HEK293 (cell line): ENCODE results near the gene ZNF749.

Experiments used
- KLF9 ChIP-seq: fragments of 450-650 bp; formaldehyde crosslinking; IDR thresholded peaks from 2 replicates; pipeline ENCODE4 v1.5.1; 2016; ENCODE audit warnings: missing biosample characterization, missing genetic modification characterization, low read depth
- RBAK ChIP-seq: fragments of 450-650 bp; formaldehyde crosslinking; IDR thresholded peaks from 2 replicates; pipeline ENCODE4 v1.5.1; 2016; ENCODE audit warnings: missing biosample characterization, missing genetic modification characterization
- SCRT2 ChIP-seq: fragments of 450-650 bp; formaldehyde crosslinking; IDR thresholded peaks from 2 replicates; pipeline ENCODE4 v1.5.1; 2016; ENCODE audit warnings: missing biosample characterization, missing genetic modification characterization
- SETDB1 ChIP-seq: IDR thresholded peaks from one replicate; pipeline ENCODE4 v1.6.1; 2017; ENCODE audit warnings: mild to moderate bottlenecking, low read length, moderate library complexity, mixed read lengths; ENCODE audit not compliant: insufficient read length
- TRIM28 ChIP-seq: IDR thresholded peaks from 2 replicates; pipeline ENCODE4 v1.6.1; 2011; ENCODE audit warnings: low read length, control low read depth, borderline replicate concordance
- YY1 ChIP-seq: fragments of 450-650 bp; formaldehyde crosslinking; IDR thresholded peaks from 2 replicates; pipeline ENCODE4 v1.5.1; 2018; ENCODE audit warnings: missing biosample characterization, missing genetic modification characterization
- ZNF132 ChIP-seq: fragments of 450-650 bp; formaldehyde crosslinking; IDR thresholded peaks from 2 replicates; pipeline ENCODE4 v1.5.1; 2017; ENCODE audit warnings: missing biosample characterization, missing genetic modification characterization, borderline replicate concordance
- ZNF211 ChIP-seq: fragments of 450-650 bp; formaldehyde crosslinking; IDR thresholded peaks from 2 replicates; pipeline ENCODE4 v1.5.1; 2016; ENCODE audit warnings: low read depth, missing biosample characterization, missing genetic modification characterization
- ZNF394 ChIP-seq: fragments of 450-650 bp; formaldehyde crosslinking; IDR thresholded peaks from 2 replicates; pipeline ENCODE4 v1.5.1; 2016; ENCODE audit warnings: missing biosample characterization, missing genetic modification characterization, mild to moderate bottlenecking, moderate library complexity, borderline replicate concordance
- ZNF624 ChIP-seq: fragments of 450-650 bp; formaldehyde crosslinking; IDR thresholded peaks from 2 replicates; pipeline ENCODE4 v1.5.1; 2017; ENCODE audit warnings: missing biosample characterization, missing genetic modification characterization
- ZNF658 ChIP-seq: fragments of 450-650 bp; formaldehyde crosslinking; IDR thresholded peaks from 2 replicates; pipeline ENCODE4; 2016; ENCODE audit warnings: missing biosample characterization, missing genetic modification characterization
- ZNF76 ChIP-seq: fragments of 450-650 bp; formaldehyde crosslinking; IDR thresholded peaks from 2 replicates; pipeline ENCODE4; 2016; ENCODE audit warnings: low read depth, missing biosample characterization, missing genetic modification characterization, borderline replicate concordance
- ZNF830 ChIP-seq: fragments of 450-650 bp; IDR thresholded peaks from 2 replicates; pipeline ENCODE4 v1.5.0; 2018; ENCODE audit warnings: missing biosample characterization, missing genetic modification characterization, low read depth, mild to moderate bottlenecking, moderate library complexity
- ZNF843 ChIP-seq: fragments of 450-650 bp; formaldehyde crosslinking; IDR thresholded peaks from 2 replicates; pipeline ENCODE4 v1.5.1; 2016; ENCODE audit warnings: missing biosample characterization, missing genetic modification characterization
- ZXDB ChIP-seq: fragments of 450-650 bp; formaldehyde crosslinking; IDR thresholded peaks from 2 replicates; pipeline ENCODE4 v1.5.1; 2016; ENCODE audit warnings: missing biosample characterization, missing genetic modification characterization
- TF ChIP-seq, protein P1 (sequence below): fragments of 450-650 bp; formaldehyde crosslinking; IDR thresholded peaks from 2 replicates; pipeline ENCODE4 v1.5.1; 2016; ENCODE audit warnings: missing biosample characterization, missing genetic modification characterization
- TF ChIP-seq, protein P2 (sequence below): fragments of 450-650 bp; formaldehyde crosslinking; conservative IDR thresholded peaks from 2 replicates; pipeline ENCODE4 v1.5.1; 2016; ENCODE audit warnings: low read depth, missing biosample characterization, missing genetic modification characterization
- TF ChIP-seq, protein P3 (sequence below): fragments of 450-650 bp; formaldehyde crosslinking; IDR thresholded peaks from 2 replicates; pipeline ENCODE4 v1.5.1; 2016; ENCODE audit warnings: missing biosample characterization, missing genetic modification characterization
- TF ChIP-seq, protein P4 (sequence below): fragments of 450-650 bp; formaldehyde crosslinking; IDR thresholded peaks from 2 replicates; pipeline ENCODE4 v1.5.1; 2017; ENCODE audit warnings: missing biosample characterization, mild to moderate bottlenecking, missing genetic modification characterization, moderate library complexity
- TF ChIP-seq, protein P5 (sequence below): fragments of 450-650 bp; formaldehyde crosslinking; IDR thresholded peaks from 2 replicates; pipeline ENCODE4 v1.5.1; 2016; ENCODE audit warnings: missing biosample characterization, missing genetic modification characterization, borderline replicate concordance
- TF ChIP-seq, protein P6 (sequence below): fragments of 450-650 bp; formaldehyde crosslinking; IDR thresholded peaks from 2 replicates; pipeline ENCODE4 v1.5.1; 2017; ENCODE audit warnings: missing biosample characterization, missing genetic modification characterization

Gene ZNF749

DNA sequence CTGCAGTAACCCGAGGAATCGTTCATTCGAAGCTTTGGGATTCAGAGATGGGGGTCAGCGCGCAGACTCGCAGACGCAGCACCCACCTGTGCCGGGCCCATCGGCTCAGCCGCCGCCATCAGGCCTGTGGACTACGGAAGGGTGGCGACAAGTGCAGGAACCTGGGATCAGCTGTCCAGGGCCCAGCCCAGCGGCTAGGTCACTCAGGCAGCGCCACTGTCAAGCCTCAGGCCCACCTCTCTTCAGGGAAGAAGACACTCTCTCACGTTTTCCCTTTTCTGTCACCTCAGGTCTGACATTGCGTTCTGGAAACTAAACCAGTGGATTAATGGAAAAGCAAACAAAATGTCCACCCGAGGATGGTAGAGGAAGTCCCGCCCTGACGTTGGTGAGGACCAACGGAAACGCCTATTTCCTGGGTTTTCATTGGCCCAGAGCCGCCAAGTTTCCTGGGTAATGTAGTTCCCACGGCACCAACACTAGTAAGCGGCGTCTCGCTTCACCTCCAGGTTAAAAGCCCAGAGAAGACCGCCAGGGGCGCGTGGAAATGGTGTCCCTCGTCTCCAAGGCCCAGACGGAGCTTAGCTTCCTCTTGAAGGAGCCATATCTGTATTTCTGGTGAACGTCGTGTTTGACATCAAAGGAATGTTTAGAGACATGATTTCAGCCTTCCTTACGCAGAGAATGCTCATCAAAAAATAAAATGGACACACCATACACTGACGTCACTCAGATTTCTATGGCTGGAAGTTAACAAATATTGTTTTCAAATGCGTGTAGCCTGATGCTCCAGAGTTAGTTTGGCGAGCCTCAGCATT is 42.3 kb downstream of the ZNF749 start, which contains the start of gene ZNF772 (continued):
- TF ChIP-seq ZNF76 (tag by site-specific recombination) (peak; percentile 80), TRIM28 (peak; percentile 86), SETDB1 (peak; percentile 81), RBAK (tag by site-specific recombination) (0 out of 2 replicates have a peak, but pooled peaks have one; percentile 9), ZNF394 (tag by site-specific recombination) (0 out of 2 replicates have a peak, but pooled peaks have one; percentile 22), ZNF624 (tag by site-specific recombination) (no peak), ZNF658 (tag by site-specific recombination) (no peak), YY1 (peak; percentile 68), ZNF830 (tag by site-specific recombination) (no peak), ZXDB (tag by site-specific recombination) (peak; percentile 81; the same call in 1 of the 2 replicates), KLF9 (tag by site-specific recombination) (no peak; the same call in 1 of the 2 replicates), ZNF132 (tag by site-specific recombination) (no peak), SCRT2 (tag by site-specific recombination) (peak; percentile 90), ZNF843 (tag by site-specific recombination) (no peak), ZNF211 (no peak)
- TF ChIP-seq, protein P1, sequence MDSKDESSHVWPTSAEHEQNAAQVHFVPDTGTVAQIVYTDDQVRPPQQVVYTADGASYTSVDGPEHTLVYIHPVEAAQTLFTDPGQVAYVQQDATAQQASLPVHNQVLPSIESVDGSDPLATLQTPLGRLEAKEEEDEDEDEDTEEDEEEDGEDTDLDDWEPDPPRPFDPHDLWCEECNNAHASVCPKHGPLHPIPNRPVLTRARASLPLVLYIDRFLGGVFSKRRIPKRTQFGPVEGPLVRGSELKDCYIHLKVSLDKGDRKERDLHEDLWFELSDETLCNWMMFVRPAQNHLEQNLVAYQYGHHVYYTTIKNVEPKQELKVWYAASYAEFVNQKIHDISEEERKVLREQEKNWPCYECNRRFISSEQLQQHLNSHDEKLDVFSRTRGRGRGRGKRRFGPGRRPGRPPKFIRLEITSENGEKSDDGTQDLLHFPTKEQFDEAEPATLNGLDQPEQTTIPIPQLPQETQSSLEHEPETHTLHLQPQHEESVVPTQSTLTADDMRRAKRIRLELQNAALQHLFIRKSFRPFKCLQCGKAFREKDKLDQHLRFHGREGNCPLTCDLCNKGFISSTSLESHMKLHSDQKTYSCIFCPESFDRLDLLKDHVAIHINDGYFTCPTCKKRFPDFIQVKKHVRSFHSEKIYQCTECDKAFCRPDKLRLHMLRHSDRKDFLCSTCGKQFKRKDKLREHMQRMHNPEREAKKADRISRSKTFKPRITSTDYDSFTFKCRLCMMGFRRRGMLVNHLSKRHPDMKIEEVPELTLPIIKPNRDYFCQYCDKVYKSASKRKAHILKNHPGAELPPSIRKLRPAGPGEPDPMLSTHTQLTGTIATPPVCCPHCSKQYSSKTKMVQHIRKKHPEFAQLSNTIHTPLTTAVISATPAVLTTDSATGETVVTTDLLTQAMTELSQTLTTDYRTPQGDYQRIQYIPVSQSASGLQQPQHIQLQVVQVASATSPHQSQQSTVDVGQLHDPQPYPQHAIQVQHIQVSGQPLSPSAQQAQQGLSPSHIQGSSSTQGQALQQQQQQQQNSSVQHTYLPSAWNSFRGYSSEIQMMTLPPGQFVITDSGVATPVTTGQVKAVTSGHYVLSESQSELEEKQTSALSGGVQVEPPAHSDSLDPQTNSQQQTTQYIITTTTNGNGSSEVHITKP (tag by site-specific recombination): peak; percentile 62
- TF ChIP-seq, protein P2, sequence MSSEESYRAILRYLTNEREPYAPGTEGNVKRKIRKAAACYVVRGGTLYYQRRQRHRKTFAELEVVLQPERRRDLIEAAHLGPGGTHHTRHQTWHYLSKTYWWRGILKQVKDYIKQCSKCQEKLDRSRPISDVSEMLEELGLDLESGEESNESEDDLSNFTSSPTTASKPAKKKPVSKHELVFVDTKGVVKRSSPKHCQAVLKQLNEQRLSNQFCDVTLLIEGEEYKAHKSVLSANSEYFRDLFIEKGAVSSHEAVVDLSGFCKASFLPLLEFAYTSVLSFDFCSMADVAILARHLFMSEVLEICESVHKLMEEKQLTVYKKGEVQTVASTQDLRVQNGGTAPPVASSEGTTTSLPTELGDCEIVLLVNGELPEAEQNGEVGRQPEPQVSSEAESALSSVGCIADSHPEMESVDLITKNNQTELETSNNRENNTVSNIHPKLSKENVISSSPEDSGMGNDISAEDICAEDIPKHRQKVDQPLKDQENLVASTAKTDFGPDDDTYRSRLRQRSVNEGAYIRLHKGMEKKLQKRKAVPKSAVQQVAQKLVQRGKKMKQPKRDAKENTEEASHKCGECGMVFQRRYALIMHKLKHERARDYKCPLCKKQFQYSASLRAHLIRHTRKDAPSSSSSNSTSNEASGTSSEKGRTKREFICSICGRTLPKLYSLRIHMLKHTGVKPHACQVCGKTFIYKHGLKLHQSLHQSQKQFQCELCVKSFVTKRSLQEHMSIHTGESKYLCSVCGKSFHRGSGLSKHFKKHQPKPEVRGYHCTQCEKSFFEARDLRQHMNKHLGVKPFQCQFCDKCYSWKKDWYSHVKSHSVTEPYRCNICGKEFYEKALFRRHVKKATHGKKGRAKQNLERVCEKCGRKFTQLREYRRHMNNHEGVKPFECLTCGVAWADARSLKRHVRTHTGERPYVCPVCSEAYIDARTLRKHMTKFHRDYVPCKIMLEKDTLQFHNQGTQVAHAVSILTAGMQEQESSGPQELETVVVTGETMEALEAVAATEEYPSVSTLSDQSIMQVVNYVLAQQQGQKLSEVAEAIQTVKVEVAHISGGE: peak; percentile 64
- TF ChIP-seq, protein P3, sequence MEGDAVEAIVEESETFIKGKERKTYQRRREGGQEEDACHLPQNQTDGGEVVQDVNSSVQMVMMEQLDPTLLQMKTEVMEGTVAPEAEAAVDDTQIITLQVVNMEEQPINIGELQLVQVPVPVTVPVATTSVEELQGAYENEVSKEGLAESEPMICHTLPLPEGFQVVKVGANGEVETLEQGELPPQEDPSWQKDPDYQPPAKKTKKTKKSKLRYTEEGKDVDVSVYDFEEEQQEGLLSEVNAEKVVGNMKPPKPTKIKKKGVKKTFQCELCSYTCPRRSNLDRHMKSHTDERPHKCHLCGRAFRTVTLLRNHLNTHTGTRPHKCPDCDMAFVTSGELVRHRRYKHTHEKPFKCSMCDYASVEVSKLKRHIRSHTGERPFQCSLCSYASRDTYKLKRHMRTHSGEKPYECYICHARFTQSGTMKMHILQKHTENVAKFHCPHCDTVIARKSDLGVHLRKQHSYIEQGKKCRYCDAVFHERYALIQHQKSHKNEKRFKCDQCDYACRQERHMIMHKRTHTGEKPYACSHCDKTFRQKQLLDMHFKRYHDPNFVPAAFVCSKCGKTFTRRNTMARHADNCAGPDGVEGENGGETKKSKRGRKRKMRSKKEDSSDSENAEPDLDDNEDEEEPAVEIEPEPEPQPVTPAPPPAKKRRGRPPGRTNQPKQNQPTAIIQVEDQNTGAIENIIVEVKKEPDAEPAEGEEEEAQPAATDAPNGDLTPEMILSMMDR (tag by site-specific recombination): peak; percentile 87
- TF ChIP-seq, protein P4, sequence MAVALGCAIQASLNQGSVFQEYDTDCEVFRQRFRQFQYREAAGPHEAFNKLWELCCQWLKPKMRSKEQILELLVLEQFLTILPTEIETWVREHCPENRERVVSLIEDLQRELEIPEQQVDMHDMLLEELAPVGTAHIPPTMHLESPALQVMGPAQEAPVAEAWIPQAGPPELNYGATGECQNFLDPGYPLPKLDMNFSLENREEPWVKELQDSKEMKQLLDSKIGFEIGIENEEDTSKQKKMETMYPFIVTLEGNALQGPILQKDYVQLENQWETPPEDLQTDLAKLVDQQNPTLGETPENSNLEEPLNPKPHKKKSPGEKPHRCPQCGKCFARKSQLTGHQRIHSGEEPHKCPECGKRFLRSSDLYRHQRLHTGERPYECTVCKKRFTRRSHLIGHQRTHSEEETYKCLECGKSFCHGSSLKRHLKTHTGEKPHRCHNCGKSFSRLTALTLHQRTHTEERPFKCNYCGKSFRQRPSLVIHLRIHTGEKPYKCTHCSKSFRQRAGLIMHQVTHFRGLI: no peak
- TF ChIP-seq, protein P5, sequence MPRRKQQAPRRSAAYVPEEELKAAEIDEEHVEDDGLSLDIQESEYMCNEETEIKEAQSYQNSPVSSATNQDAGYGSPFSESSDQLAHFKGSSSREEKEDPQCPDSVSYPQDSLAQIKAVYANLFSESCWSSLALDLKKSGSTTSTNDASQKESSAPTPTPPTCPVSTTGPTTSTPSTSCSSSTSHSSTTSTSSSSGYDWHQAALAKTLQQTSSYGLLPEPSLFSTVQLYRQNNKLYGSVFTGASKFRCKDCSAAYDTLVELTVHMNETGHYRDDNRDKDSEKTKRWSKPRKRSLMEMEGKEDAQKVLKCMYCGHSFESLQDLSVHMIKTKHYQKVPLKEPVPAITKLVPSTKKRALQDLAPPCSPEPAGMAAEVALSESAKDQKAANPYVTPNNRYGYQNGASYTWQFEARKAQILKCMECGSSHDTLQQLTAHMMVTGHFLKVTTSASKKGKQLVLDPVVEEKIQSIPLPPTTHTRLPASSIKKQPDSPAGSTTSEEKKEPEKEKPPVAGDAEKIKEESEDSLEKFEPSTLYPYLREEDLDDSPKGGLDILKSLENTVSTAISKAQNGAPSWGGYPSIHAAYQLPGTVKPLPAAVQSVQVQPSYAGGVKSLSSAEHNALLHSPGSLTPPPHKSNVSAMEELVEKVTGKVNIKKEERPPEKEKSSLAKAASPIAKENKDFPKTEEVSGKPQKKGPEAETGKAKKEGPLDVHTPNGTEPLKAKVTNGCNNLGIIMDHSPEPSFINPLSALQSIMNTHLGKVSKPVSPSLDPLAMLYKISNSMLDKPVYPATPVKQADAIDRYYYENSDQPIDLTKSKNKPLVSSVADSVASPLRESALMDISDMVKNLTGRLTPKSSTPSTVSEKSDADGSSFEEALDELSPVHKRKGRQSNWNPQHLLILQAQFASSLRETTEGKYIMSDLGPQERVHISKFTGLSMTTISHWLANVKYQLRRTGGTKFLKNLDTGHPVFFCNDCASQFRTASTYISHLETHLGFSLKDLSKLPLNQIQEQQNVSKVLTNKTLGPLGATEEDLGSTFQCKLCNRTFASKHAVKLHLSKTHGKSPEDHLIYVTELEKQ (tag by site-specific recombination): no peak
- TF ChIP-seq, protein P6, sequence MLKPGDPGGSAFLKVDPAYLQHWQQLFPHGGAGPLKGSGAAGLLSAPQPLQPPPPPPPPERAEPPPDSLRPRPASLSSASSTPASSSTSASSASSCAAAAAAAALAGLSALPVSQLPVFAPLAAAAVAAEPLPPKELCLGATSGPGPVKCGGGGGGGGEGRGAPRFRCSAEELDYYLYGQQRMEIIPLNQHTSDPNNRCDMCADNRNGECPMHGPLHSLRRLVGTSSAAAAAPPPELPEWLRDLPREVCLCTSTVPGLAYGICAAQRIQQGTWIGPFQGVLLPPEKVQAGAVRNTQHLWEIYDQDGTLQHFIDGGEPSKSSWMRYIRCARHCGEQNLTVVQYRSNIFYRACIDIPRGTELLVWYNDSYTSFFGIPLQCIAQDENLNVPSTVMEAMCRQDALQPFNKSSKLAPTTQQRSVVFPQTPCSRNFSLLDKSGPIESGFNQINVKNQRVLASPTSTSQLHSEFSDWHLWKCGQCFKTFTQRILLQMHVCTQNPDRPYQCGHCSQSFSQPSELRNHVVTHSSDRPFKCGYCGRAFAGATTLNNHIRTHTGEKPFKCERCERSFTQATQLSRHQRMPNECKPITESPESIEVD (tag by site-specific recombination): no peak
